Measurements from ENCODE around the gene KATNAL2. TPM values are rescaled to one million over a fixed set of nuclear protein-coding genes. Genes with fewer than 3 reads are reported as not detected.
"Not testable (repeated sequence)": the region's sequence is repeated elsewhere in the genome, so short reads cannot be mapped to it uniquely, and the experiment has no call there.

Gene KATNAL2
- total RNA-seq, 2 experiments from 2014 or later, result 0.43 to 0.58 TPM

- H3K36me3 Mint-ChIP-seq; H3K4me1 Mint-ChIP-seq; H3K4me3 Mint-ChIP-seq; H3K9me3 Mint-ChIP-seq; DNase-seq; H3K27me3 Mint-ChIP-seq; ATAC-seq (ENCODE audit: low read depth); POLR2A ChIA-PET; H3K27ac Mint-ChIP-seq: not testable (repeated sequence)
Observed at GRCh38 chr18:47030887-47031286, 113.5 kb downstream of the KATNAL2 start.

- Mint-ChIP-seq H3K4me3 (no peak overlapping the region), H3K27me3 (peaks cover 2% of the 10 kb centered on the region), H3K36me3 (no peaks in the 10 kb centered on the region), H3K4me1 (no peaks in the 10 kb centered on the region), H3K27ac (no peak overlapping the region), H3K9me3 (no peaks in the 10 kb centered on the region)
- DNase-seq (no peak), ATAC-seq (ENCODE audit: low read depth) (no peak)
- POLR2A ChIA-PET, result no interaction called here
Observed at GRCh38 chr18:47032945-47033344, 115.5 kb downstream of the KATNAL2 start.

GRCh38 chr18:47034591-47034990 is 117.2 kb downstream of the KATNAL2 start:
- ATAC-seq (ENCODE audit: low read depth); H3K9me3 Mint-ChIP-seq; DNase-seq; H3K27ac Mint-ChIP-seq; H3K36me3 Mint-ChIP-seq; H3K4me3 Mint-ChIP-seq; H3K27me3 Mint-ChIP-seq; POLR2A ChIA-PET; H3K4me1 Mint-ChIP-seq: not testable (repeated sequence)

GRCh38 chr18:47035156-47035671 is 117.8 kb downstream of the KATNAL2 start, which contains the start of gene ELOA2:
TSS of gene ELOA2 (minus strand) at chr18:47035621. CDS start at chr18:47035264, 357 bp downstream.
- no peaks in the 10 kb centered on the region for H3K4me1 Mint-ChIP-seq
- H3K4me3 Mint-ChIP-seq, result no peak within 1 kb of the TSS
- POLR2A ChIA-PET, result no interaction called here

GRCh38 chr18:47036298-47036874 is 119.0 kb downstream of the KATNAL2 start:
- no peaks in the 10 kb centered on the region for H3K9me3 Mint-ChIP-seq
- ATAC-seq (ENCODE audit: low read depth) (no peak), DNase-seq (no peak)
- peaks cover 12% of the 10 kb centered on the region for H3K27me3 Mint-ChIP-seq
- POLR2A ChIA-PET, result no interaction called here
- H3K36me3 Mint-ChIP-seq, result no peaks in the 10 kb centered on the region
- no peak overlapping the region for H3K27ac Mint-ChIP-seq
- no peak overlapping the region for H3K4me3 Mint-ChIP-seq
- H3K4me1 Mint-ChIP-seq, result no peaks in the 10 kb centered on the region

More at GRCh38 chr18:47035156-47035671, 117.8 kb downstream of the KATNAL2 start, which contains the start of gene ELOA2:
- no peak within 1 kb of the TSS for H3K27ac Mint-ChIP-seq
- no peaks in the 10 kb centered on the region for H3K36me3 Mint-ChIP-seq
- no peak for ATAC-seq (ENCODE audit: low read depth)
- DNase-seq, result no peak
- H3K9me3 Mint-ChIP-seq, result no peaks in the 10 kb centered on the region
- peaks cover 7% of the 10 kb centered on the region for H3K27me3 Mint-ChIP-seq

- no peaks in the 10 kb centered on the region for H3K4me1 Mint-ChIP-seq
- H3K27me3 Mint-ChIP-seq, result peaks cover 13% of the 10 kb centered on the region
- H3K36me3 Mint-ChIP-seq, result no peaks in the 10 kb centered on the region
- H3K4me3 Mint-ChIP-seq, result no peak overlapping the region
- no peaks in the 10 kb centered on the region for H3K9me3 Mint-ChIP-seq
- POLR2A ChIA-PET, result no interaction called here
- no peak overlapping the region for H3K27ac Mint-ChIP-seq
- DNase-seq (no peak), ATAC-seq (ENCODE audit: low read depth) (no peak)
Observed at GRCh38 chr18:47036927-47037578, 119.7 kb downstream of the KATNAL2 start.

- H3K9me3 Mint-ChIP-seq, result no peaks in the 10 kb centered on the region
- H3K4me1 Mint-ChIP-seq, result no peaks in the 10 kb centered on the region
- no peak for ATAC-seq (ENCODE audit: low read depth)
- no peaks in the 10 kb centered on the region for H3K36me3 Mint-ChIP-seq
- no peak overlapping the region for H3K4me3 Mint-ChIP-seq
- POLR2A ChIA-PET, result no interaction called here
- H3K27ac Mint-ChIP-seq, result no peak overlapping the region
- no peak for DNase-seq
- peaks cover 13% of the 10 kb centered on the region for H3K27me3 Mint-ChIP-seq
Observed at GRCh38 chr18:47040982-47041381, 123.6 kb downstream of the KATNAL2 start.

GRCh38 chr18:47050468-47050867 is 133.1 kb downstream of the KATNAL2 start:
- no peaks in the 10 kb centered on the region for H3K36me3 Mint-ChIP-seq
- no peak overlapping the region for H3K27ac Mint-ChIP-seq
- no peak overlapping the region for H3K4me3 Mint-ChIP-seq
- no peaks in the 10 kb centered on the region for H3K9me3 Mint-ChIP-seq
- ATAC-seq (ENCODE audit: low read depth) (no peak), DNase-seq (no peak)
- POLR2A ChIA-PET, result no interaction called here
- peaks cover 13% of the 10 kb centered on the region for H3K27me3 Mint-ChIP-seq
- no peaks in the 10 kb centered on the region for H3K4me1 Mint-ChIP-seq

- H3K27me3 Mint-ChIP-seq, result peaks cover 10% of the 10 kb centered on the region
- ATAC-seq (ENCODE audit: low read depth) (no peak), DNase-seq (no peak)
- no peak overlapping the region for H3K4me3 Mint-ChIP-seq
- POLR2A ChIA-PET, result no interaction called here
- no peaks in the 10 kb centered on the region for H3K9me3 Mint-ChIP-seq
- no peak overlapping the region for H3K27ac Mint-ChIP-seq
- no peaks in the 10 kb centered on the region for H3K36me3 Mint-ChIP-seq
- no peaks in the 10 kb centered on the region for H3K4me1 Mint-ChIP-seq
Observed at GRCh38 chr18:47054369-47054768, 137.0 kb downstream of the KATNAL2 start.

- POLR2A ChIA-PET, result no interaction called here
- ATAC-seq (ENCODE audit: low read depth) (no peak), DNase-seq (no peak)
- Mint-ChIP-seq H3K9me3 (no peaks in the 10 kb centered on the region), H3K4me1 (no peaks in the 10 kb centered on the region), H3K36me3 (no peaks in the 10 kb centered on the region), H3K27me3 (peaks cover 2% of the 10 kb centered on the region), H3K27ac (no peak overlapping the region), H3K4me3 (no peak overlapping the region)
Observed at GRCh38 chr18:47062471-47062870, 145.1 kb downstream of the KATNAL2 start.

- Mint-ChIP-seq H3K27me3 (peaks cover 2% of the 10 kb centered on the region), H3K4me3 (no peak overlapping the region), H3K27ac (no peak overlapping the region), H3K36me3 (no peaks in the 10 kb centered on the region), H3K9me3 (no peaks in the 10 kb centered on the region), H3K4me1 (no peaks in the 10 kb centered on the region)
- ATAC-seq (ENCODE audit: low read depth), result no peak
- DNase-seq, result no peak
- POLR2A ChIA-PET, result no interaction called here
Observed at GRCh38 chr18:47063096-47063495, 145.7 kb downstream of the KATNAL2 start.

- ATAC-seq (ENCODE audit: low read depth) (no peak), DNase-seq (no peak)
- Mint-ChIP-seq H3K27me3 (peaks cover 2% of the 10 kb centered on the region), H3K4me1 (no peaks in the 10 kb centered on the region), H3K36me3 (no peaks in the 10 kb centered on the region), H3K27ac (no peak overlapping the region), H3K9me3 (no peaks in the 10 kb centered on the region), H3K4me3 (no peak overlapping the region)
- POLR2A ChIA-PET, result no interaction called here
Observed at GRCh38 chr18:47067648-47068047, 150.2 kb downstream of the KATNAL2 start.

- Mint-ChIP-seq H3K27ac (no peak overlapping the region), H3K27me3 (no peaks in the 10 kb centered on the region), H3K36me3 (no peaks in the 10 kb centered on the region), H3K4me3 (no peak overlapping the region), H3K4me1 (peaks cover 6% of the 10 kb centered on the region), H3K9me3 (no peaks in the 10 kb centered on the region)
- no peak for ATAC-seq (ENCODE audit: low read depth)
- POLR2A ChIA-PET, result no interaction called here
- DNase-seq, result no peak
Observed at GRCh38 chr18:47075098-47075883, 157.9 kb downstream of the KATNAL2 start.

GRCh38 chr18:47077111-47077510 is 159.7 kb downstream of the KATNAL2 start:
- ATAC-seq (ENCODE audit: low read depth), result no peak
- no peak for DNase-seq
- Mint-ChIP-seq H3K4me3 (no peak overlapping the region), H3K4me1 (peaks cover 6% of the 10 kb centered on the region), H3K27me3 (no peaks in the 10 kb centered on the region), H3K36me3 (no peaks in the 10 kb centered on the region), H3K27ac (no peak overlapping the region), H3K9me3 (no peaks in the 10 kb centered on the region)
- POLR2A ChIA-PET, result no interaction called here
